Iris pigment epithelial cell (primary cell): ENCODE data around the gene TAF10.

Experiments used
- DNase-seq: peaks from one replicate; pipeline ENCODE4 v3.0.0-alpha.2; 2011; ENCODE audit warnings: low read depth

Gene TAF10

DNA sequence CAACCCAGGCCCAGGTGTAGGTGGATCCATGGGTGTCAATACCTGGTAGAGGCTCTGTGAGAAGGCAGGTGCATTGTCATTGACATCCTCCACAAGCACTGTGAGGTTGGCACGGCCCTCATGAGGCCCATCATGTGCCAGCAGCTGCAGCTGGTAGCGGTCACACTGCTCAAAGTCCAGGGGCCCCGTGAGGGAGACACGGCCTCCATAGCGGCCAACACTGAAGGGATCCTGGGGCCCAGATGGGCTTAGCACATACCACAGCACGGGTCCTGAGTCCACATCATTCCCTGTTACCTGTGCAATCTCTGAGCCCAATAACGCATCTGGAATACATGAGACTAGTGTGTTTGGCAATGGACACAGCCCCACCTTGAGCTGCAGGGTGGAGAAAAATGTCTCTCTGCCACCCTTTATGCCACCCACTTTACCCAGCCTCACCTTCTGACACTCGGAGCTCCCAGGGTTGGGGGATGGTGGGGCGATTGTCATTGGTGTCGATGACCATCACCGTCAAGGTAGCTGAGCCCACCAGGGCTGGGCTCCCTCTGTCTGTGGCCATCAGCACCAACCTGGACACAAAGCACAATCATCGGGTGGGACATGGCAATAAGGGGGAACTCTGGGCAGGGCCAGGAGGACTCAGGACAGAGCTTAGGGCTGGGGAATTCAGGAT is 13.3 kb upstream of the TAF10 start:
- no peak for DNase-seq

DNA sequence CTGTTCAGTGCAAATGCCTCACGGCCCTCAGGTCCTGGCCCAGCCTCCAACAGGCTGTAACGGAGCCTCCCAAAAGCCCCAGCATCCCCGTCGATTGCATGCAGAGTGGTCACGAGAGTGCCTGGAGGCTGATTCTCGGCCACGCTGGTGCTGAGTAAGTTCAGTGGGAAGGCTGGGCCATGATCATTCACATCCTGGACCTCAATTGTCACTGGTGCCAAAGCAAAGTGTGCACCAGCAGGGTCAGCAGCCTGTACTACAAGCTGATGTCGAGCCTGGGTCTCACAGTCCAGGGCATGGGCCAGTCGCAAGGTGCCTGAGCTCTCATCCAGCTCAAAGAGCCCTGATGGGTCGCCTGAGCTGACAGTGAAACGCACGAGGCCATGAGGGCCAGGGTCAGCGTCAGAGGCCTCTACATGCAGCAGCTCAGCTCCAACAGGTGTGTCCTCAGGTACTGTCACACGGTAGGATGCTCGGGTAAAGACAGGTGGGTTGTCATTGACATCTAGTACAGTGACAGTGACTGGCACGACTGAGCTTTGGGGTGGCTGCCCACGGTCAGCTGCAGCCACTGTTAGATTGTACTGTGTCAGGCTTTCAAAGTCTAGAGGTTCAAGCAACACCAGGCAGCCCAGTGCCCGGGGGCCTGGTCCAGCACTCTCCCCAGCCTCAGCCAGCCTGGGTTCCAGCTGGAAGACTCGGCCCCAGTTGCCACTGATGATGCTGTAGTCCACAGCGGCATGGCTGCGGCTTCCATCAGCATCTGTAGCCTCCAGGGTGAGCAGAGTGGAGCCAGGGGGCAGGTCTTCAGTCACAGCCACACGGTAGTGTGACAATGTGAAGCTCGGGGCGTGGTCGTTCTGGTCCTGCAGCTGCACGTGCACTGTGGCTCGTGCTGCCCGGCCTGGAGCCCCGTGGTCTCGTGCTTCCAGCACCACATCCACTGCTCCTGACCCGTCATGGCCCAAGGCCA is 11.7 kb upstream of the TAF10 start:
- no peak for DNase-seq

DNA sequence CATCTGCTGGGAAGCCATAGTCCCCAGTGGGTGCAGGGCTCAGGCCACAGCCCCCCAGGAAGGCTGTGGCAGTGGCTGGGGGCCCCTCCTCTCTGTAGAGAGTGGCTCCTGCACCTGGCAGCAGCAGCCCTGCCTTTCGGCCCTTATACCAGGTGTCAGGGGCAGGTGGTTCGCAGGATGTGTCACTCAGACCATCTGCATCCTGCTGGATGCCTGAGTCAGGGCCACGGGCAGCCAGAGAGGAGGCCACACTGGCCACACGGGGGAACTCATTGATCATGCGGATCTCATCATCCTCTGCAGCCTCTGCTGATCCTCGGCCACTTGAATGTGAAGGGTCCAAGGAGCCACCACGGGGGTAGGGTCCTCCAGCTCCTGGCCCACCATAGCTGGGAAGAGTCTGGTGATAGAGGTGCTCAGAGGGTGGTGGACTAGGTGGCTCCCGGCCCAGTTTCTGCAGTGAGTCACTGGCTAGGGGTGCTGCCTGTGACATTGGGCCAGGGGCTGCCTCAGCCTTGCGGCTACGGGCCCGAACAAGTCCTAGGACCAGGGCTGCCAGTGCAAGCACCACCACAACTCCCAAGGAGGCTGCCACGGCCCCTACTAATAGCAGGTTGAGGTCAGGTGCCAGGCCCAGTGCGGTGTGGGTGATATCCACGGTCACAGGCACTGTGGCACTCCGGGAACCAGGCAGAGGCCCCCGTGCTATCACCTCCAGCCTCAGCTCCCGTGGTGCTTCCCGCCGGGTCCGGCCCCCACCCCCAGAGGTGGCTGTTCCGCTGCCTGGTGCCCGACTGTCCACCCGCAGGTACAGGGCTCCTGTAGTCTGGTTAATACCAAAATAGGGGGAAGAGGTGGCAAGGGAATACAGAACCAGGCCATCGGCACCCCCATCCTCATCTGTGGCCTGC is 10.5 kb upstream of the TAF10 start:
- DNase-seq = no peak

GRCh38 chr11:6621711-6622211 is 9.7 kb upstream of the TAF10 start:
- no peak for DNase-seq

DNA sequence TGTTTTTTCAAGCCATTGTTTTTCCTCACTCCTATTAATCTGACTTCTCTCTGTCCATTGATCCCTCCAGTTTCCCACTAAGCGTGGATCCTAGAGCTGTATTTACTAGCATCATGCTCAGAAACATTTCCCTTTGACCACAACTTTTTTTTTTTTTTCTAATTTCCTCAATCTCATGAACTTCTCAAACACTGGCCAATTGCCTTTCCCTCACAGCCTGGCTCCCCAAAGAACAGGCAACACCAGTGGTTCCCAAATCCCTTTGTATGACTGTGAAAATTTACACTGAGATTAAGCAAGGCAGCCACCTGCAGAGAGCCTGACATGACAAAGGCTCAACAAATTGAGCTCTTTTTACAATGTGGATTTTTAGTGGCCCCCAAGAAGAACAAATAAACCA is 8.6 kb upstream of the TAF10 start:
- DNase-seq = no peak

- peak; percentile 94 for DNase-seq
These were observed 7.2 kb upstream of the TAF10 start, which contains the start of gene TPP1 for GRCh38 chr11:6619004-6619745. Gene TPP1, minus strand, starts transcription at chr11:6619422. Its CDS starts 22 bp downstream, at chr11:6619400.

DNA sequence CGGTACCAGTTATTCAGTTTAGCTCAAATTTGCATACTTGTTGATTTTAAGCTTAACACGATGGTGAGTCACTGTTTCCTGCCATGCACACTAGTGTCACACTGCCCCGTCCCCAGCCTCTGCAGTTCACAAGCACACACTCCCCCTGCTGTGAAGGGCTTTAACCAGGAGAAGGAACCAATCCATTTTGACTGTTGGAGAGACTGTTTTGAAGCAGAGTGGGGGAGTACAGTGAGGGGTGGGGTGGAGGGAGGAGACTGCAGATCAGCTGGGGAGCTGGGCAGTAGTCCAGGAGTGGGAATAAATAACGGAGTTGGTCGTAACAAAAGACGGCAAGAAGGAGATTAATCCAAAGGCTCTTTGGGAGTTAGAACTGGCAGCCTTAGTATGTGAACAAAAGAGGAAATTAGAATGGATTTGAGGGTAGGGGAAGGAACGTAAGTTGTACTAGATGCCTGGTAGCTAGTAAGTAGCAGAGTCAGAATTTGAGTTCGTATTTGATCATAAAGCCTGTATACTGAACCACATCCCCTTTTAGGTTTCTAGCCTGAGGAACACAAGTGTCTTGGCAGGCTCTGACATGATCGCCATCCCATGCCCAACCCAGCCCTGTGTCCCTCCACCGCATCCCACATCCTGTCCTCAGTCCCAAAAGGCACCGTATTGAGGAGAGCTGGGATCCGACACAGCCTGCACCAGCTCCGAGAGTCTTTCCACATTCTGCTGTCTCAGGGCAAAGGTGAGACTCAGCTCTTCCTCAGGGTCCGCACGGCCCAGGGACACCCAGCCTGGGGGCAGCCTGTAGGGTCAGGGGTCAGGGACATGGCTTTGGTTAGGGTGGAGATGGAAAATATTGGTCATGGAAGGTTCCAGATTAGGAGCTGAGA is 6.3 kb upstream of the TAF10 start:
- DNase-seq = peak; percentile 89

GRCh38 chr11:6617315-6617781 is 5.3 kb upstream of the TAF10 start:
- DNase-seq = peak; percentile 52

- DNase-seq = no peak
These were observed 4.7 kb upstream of the TAF10 start for GRCh38 chr11:6616596-6617250.

DNA sequence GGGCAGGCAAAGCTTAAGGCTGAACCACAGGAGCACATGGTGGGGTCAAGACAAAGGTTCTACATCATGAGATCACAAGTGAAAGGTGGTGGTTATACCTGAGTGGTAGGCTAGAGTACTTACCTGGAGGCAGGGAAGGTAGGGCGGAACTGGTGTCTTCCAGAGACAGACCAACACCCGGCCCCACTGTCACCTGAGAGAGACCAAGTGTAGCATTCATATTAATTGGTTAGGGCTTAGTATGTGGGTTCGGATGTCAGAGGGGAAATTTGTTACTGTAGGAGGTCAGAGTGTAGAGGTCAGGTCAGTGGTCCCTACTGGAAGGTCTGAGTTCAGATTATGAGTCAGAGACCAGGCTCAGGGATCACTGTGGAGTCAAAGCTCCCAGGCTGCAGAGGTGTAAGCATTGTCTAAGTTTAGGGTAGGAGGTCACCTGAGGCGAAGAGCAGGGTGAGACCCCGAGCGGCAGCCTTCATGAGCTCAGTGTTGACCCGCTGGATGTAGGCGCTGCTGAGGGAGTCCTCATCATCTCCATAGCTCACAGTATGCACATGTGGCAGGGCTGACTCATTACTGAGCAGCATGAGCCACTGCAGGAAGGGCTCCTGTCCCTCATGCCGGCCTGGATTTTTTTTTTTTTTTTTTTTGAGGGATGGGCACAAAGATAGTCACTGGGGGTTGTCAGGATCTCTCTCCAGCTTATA is 4.0 kb upstream of the TAF10 start:
- DNase-seq = peak; percentile 52

DNA sequence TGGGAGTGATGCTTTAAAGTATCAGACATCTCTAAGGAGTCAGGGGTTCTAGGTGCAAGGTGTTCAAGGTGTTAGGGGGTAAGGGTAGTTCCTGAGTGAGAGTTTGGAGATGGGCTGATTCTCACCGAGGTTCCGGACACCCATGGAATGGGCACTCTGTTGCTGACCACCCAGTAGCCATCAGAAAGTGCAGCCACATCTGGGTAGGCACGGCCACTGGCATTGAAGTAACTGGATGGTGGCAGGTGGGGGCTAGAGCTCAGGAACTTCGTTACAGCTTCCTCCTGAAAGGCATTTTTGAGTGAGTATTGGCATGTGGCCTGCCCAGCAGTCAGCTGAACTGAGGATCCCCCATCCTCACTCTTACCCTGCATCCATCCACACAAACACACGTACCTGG is 3.0 kb upstream of the TAF10 start:
- no peak for DNase-seq

- DNase-seq = no peak
These were observed 2.4 kb upstream of the TAF10 start for GRCh38 chr11:6614446-6614845.

GRCh38 chr11:6613496-6613895 is 1.5 kb upstream of the TAF10 start:
- DNase-seq = no peak

GRCh38 chr11:6611963-6612212 is 128 bp downstream of the TAF10 start:
- no peak for DNase-seq

GRCh38 chr11:6611092-6611962 is 689 bp downstream of the TAF10 start:
- peak; percentile 41 for DNase-seq

DNA sequence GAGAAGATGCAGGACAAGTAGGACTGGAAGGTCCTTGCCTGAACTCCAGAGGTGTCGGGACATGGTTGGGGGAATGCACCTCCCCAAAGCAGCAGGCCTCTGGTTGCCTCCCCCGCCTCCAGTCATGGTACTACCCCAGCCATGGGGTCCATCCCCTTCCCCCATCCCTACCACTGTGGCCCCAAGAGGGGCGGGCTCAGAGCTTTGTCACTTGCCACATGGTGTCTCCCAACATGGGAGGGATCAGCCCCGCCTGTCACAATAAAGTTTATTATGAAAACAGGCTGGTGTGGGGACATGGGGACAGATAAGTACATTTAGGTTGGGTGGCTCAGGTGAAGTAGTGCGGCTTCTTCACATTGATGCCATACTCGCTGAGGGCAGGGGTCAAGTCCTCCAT is 1.4 kb downstream of the TAF10 start:
- no peak for DNase-seq

DNA sequence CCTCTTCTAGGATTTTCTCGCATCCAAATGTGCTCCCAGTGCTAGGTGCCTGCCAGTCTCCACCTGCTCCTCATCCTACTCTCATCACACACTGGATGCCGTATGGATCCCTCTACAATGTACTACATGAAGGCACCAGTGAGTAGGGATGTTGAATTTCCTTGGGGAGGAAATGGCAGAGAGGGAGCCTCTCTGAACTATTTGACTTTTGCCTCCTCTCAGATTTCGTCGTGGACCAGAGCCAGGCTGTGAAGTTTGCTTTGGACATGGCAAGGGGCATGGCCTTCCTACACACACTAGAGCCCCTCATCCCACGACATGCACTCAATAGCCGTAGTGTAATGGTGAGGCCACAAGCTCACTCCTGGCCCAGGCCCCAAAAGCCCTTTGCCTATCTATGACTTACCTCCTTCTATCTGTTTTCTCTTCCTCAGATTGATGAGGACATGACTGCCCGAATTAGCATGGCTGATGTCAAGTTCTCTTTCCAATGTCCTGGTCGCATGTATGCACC is 2.5 kb downstream of the TAF10 start:
- DNase-seq = no peak
